Measurements from ENCODE around the gene GLIPR2.
"Not testable (repeated sequence)": the region's sequence is repeated elsewhere in the genome, so short reads cannot be mapped to it uniquely, and the experiment has no call there.

Gene GLIPR2

DNA sequence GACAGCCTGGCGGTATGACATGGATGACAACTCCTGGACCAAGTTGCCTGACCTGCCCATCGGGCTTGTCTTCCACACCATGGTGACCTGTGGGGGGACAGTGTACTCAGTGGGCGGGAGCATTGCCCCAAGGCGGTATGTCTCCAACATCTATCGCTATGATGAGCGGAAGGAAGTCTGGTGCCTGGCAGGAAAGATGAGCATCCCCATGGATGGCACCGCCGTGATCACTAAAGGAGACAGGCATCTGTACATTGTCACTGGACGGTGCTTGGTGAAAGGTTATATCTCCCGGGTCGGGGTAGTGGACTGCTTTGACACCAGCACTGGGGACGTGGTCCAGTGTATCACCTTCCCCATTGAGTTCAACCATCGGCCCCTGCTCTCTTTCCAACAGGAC is 34.0 kb downstream of the GLIPR2 start:
- no peaks in the 10 kb centered on the region for H3K9me3 ChIP-seq (ENCODE audit: control insufficient read depth in 1 of 2, low read length in 2 of 2)

DNA sequence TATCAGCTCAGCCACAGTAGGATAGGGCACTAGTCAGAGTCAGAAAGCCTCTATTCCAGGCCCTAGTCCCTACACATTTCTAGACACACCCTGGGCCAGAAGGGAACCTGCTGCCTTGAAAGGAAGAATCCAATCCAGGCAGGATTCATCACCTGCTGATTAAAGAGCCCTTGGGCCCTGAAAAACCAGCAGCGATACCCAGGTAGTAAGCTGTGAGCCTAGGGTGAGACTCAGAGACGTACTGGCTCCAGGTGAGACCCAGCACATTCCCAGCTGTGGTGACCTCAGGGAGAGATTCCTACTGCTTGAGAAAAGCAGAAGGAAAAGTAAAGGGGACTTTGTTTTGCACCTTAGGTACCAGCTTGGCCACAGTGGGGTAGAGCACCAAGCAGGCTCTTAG is 37.3 kb downstream of the GLIPR2 start:
- Histone ChIP-seq H3K4me3 (ENCODE audit: low read depth in 1 of 2, low read length in 2 of 2) (no peak overlapping the region), H3K9ac (ENCODE audit: low read depth in 1 of 2, low read length in 2 of 2) (no peak overlapping the region), H3K27me3 (ENCODE audit: control insufficient read depth in 1 of 2, insufficient read depth in 2 of 2, low read length in 2 of 2) (no peaks in the 10 kb centered on the region), H3K36me3 (ENCODE audit: control insufficient read depth in 1 of 2, insufficient read depth in 2 of 2, low read length in 2 of 2) (no peaks in the 10 kb centered on the region), H3K27ac (ENCODE audit: low read depth, low read length) (no peak overlapping the region), H3K9me3 (ENCODE audit: control insufficient read depth in 1 of 2, low read length in 2 of 2) (no peaks in the 10 kb centered on the region), H3K4me1 (ENCODE audit: control insufficient read depth in 1 of 2, insufficient read depth in 2 of 2, low read length in 2 of 2) (no peaks in the 10 kb centered on the region)

More for the DNA sequence above, 34.0 kb downstream of the GLIPR2 start:
- Histone ChIP-seq H3K9ac (ENCODE audit: low read depth in 1 of 2, low read length in 2 of 2) (no peak overlapping the region), H3K4me3 (ENCODE audit: low read depth in 1 of 2, low read length in 2 of 2) (no peak overlapping the region), H3K4me1 (ENCODE audit: control insufficient read depth in 1 of 2, insufficient read depth in 2 of 2, low read length in 2 of 2) (peaks cover 0 to 3% of the 10 kb centered on the region in 2 donors), H3K36me3 (ENCODE audit: control insufficient read depth in 1 of 2, insufficient read depth in 2 of 2, low read length in 2 of 2) (no peaks in the 10 kb centered on the region), H3K27ac (ENCODE audit: low read depth, low read length) (no peak overlapping the region), H3K27me3 (ENCODE audit: control insufficient read depth in 1 of 2, insufficient read depth in 2 of 2, low read length in 2 of 2) (no peaks in the 10 kb centered on the region)

DNA sequence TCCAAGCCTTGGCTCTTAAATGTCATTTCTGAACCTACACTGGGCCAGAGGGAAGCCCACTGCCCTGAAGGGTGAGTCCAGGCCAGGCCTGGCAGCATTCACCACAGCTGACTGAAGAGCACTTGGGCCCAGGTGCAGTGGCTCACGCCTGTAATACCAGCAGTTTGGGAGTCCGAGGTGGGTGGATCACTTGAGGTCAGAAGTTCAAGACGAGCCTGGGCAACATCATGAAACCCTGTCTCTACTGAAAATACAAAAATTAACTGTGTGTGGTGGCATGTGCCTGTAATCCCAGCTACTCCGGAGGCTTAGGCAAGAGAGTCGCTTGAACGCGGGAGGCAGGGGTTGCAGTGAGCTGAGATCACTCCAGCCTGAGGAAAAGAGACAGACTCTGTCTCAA is 37.7 kb downstream of the GLIPR2 start:
- Histone ChIP-seq H3K27me3 (ENCODE audit: control insufficient read depth in 1 of 2, insufficient read depth in 2 of 2, low read length in 2 of 2) (no peaks in the 10 kb centered on the region), H3K9me3 (ENCODE audit: control insufficient read depth in 1 of 2, low read length in 2 of 2) (no peaks in the 10 kb centered on the region), H3K9ac (ENCODE audit: low read depth in 1 of 2, low read length in 2 of 2) (no peak overlapping the region), H3K4me3 (ENCODE audit: low read depth in 1 of 2, low read length in 2 of 2) (no peak overlapping the region), H3K4me1 (ENCODE audit: control insufficient read depth in 1 of 2, insufficient read depth in 2 of 2, low read length in 2 of 2) (no peaks in the 10 kb centered on the region), H3K36me3 (ENCODE audit: control insufficient read depth in 1 of 2, insufficient read depth in 2 of 2, low read length in 2 of 2) (no peaks in the 10 kb centered on the region), H3K27ac (ENCODE audit: low read depth, low read length) (no peak overlapping the region)

DNA sequence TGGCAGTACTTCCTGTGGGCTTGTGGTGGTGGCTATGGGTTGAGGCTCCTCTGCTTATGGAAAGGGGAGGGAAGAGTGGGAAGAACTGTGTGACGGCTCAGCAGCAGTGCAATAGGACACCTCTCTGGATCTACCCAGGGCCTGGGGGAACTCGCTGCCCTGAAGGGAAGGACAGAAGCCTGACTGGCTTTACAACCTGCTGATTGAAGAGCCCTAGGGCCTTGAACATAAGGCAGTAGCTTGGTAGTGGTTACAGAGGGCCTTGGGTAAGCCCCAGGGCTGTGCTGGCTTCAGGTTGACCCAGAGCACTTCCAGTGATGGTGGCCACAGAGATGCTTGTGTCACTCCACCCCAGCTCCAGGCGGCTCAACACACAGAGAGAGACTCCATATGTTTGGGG is 38.2 kb downstream of the GLIPR2 start:
- Histone ChIP-seq H3K4me3 (ENCODE audit: low read depth in 1 of 2, low read length in 2 of 2) (no peak overlapping the region), H3K27ac (ENCODE audit: low read depth, low read length) (no peak overlapping the region), H3K9me3 (ENCODE audit: control insufficient read depth in 1 of 2, low read length in 2 of 2) (no peaks in the 10 kb centered on the region), H3K9ac (ENCODE audit: low read depth in 1 of 2, low read length in 2 of 2) (no peak overlapping the region), H3K4me1 (ENCODE audit: control insufficient read depth in 1 of 2, insufficient read depth in 2 of 2, low read length in 2 of 2) (no peaks in the 10 kb centered on the region), H3K36me3 (ENCODE audit: control insufficient read depth in 1 of 2, insufficient read depth in 2 of 2, low read length in 2 of 2) (no peaks in the 10 kb centered on the region), H3K27me3 (ENCODE audit: control insufficient read depth in 1 of 2, insufficient read depth in 2 of 2, low read length in 2 of 2) (no peaks in the 10 kb centered on the region)

DNA sequence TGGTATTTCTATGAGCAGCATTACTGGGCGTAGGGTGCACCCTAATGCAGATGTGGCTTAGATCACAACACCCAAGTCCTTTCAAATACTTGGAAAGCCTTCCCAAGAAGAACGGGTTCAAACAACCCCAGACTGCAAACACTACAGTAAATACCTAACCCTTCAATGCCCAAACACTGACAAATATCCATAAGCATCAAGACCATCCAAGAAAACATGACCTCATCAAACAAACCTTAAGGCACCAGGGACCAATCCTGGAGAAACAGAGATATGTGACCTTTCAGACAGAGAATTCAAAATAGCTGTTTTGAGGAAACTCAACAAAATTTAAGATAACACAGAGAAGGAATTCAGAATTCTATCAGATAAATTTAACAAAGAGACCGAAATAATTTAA is 38.7 kb downstream of the GLIPR2 start:
- H3K4me1 ChIP-seq (ENCODE audit: control insufficient read depth in 1 of 2, insufficient read depth in 2 of 2, low read length in 2 of 2); H3K36me3 ChIP-seq (ENCODE audit: control insufficient read depth in 1 of 2, insufficient read depth in 2 of 2, low read length in 2 of 2); H3K9me3 ChIP-seq (ENCODE audit: control insufficient read depth in 1 of 2, low read length in 2 of 2); H3K9ac ChIP-seq (ENCODE audit: low read depth in 1 of 2, low read length in 2 of 2); H3K27ac ChIP-seq (ENCODE audit: low read depth, low read length); H3K27me3 ChIP-seq (ENCODE audit: control insufficient read depth in 1 of 2, insufficient read depth in 2 of 2, low read length in 2 of 2); H3K4me3 ChIP-seq (ENCODE audit: low read depth in 1 of 2, low read length in 2 of 2): not testable (repeated sequence)

DNA sequence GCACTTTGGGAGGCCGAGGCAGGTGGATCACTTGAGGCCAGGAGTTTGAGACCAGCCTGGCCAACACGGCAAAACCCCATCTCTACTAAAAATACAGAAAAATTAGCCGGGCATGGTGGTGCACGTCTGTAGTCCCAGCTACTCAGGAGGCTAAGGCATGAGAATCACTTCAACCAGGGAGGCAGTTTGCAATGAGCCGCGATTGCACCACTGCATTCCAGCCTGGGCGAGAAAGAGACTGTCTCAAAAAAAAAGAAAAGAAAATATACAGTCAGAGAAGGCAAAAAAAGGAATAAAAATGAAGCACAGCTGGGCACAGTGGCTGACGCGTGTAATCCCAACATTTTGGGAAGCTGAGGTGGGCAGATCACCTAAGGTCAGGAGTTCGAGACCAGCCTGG is 40.0 kb downstream of the GLIPR2 start:
- not testable (repeated sequence) for H3K9ac ChIP-seq (ENCODE audit: low read depth in 1 of 2, low read length in 2 of 2); H3K9me3 ChIP-seq (ENCODE audit: control insufficient read depth in 1 of 2, low read length in 2 of 2); H3K4me1 ChIP-seq (ENCODE audit: control insufficient read depth in 1 of 2, insufficient read depth in 2 of 2, low read length in 2 of 2); H3K36me3 ChIP-seq (ENCODE audit: control insufficient read depth in 1 of 2, insufficient read depth in 2 of 2, low read length in 2 of 2); H3K27ac ChIP-seq (ENCODE audit: low read depth, low read length); H3K4me3 ChIP-seq (ENCODE audit: low read depth in 1 of 2, low read length in 2 of 2); H3K27me3 ChIP-seq (ENCODE audit: control insufficient read depth in 1 of 2, insufficient read depth in 2 of 2, low read length in 2 of 2)

DNA sequence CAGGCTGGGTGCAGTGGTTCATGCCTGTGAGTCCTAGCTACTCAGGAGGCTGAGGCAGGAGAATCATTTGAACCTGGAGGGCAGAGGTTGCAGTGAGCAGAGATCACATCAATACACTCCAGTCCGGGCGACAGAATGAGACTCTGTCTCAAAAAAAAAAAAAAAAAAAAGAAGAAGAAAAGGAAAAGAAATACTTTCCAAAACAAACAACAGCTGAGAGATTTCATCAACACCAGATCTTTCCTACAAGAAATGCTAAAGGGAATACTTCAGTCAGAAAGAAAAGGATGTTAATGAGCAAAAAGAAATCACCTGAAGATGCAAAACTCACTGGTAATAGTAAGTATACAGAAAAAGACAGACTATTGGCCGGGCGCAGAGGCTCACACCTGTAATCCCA is 41.0 kb downstream of the GLIPR2 start:
- H3K9ac ChIP-seq (ENCODE audit: low read depth in 1 of 2, low read length in 2 of 2), result no peak overlapping the region
- H3K4me1 ChIP-seq (ENCODE audit: control insufficient read depth in 1 of 2, insufficient read depth in 2 of 2, low read length in 2 of 2), result no peaks in the 10 kb centered on the region
- no peaks in the 10 kb centered on the region for H3K9me3 ChIP-seq (ENCODE audit: control insufficient read depth in 1 of 2, low read length in 2 of 2)
- H3K36me3 ChIP-seq (ENCODE audit: control insufficient read depth in 1 of 2, insufficient read depth in 2 of 2, low read length in 2 of 2), result no peaks in the 10 kb centered on the region
- H3K27ac ChIP-seq (ENCODE audit: low read depth, low read length), result no peak overlapping the region
- H3K27me3 ChIP-seq (ENCODE audit: control insufficient read depth in 1 of 2, insufficient read depth in 2 of 2, low read length in 2 of 2), result no peaks in the 10 kb centered on the region
- H3K4me3 ChIP-seq (ENCODE audit: low read depth in 1 of 2, low read length in 2 of 2), result no peak overlapping the region

DNA sequence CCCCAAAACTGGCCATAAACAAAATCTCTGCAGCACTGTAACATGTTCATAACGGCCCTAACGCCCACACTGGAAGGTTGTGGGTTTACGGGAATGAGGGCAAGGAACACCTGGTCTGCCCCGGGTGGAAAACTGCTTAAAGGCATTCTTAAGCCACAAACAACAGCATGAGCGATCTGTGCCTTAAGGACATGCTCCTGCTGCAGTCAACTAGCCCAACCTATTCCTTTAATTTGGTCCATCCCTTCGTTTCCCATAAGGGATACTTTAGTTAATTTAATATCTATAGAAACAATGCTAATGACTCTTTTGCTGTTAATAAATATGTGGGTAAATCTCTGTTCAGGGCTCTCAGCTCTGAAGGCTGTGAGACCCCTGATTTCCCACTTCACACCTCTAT is 43.7 kb downstream of the GLIPR2 start:
- H3K27ac ChIP-seq (ENCODE audit: low read depth, low read length); H3K36me3 ChIP-seq (ENCODE audit: control insufficient read depth in 1 of 2, insufficient read depth in 2 of 2, low read length in 2 of 2); H3K4me3 ChIP-seq (ENCODE audit: low read depth in 1 of 2, low read length in 2 of 2); H3K9me3 ChIP-seq (ENCODE audit: control insufficient read depth in 1 of 2, low read length in 2 of 2); H3K9ac ChIP-seq (ENCODE audit: low read depth in 1 of 2, low read length in 2 of 2); H3K27me3 ChIP-seq (ENCODE audit: control insufficient read depth in 1 of 2, insufficient read depth in 2 of 2, low read length in 2 of 2); H3K4me1 ChIP-seq (ENCODE audit: control insufficient read depth in 1 of 2, insufficient read depth in 2 of 2, low read length in 2 of 2): not testable (repeated sequence)

DNA sequence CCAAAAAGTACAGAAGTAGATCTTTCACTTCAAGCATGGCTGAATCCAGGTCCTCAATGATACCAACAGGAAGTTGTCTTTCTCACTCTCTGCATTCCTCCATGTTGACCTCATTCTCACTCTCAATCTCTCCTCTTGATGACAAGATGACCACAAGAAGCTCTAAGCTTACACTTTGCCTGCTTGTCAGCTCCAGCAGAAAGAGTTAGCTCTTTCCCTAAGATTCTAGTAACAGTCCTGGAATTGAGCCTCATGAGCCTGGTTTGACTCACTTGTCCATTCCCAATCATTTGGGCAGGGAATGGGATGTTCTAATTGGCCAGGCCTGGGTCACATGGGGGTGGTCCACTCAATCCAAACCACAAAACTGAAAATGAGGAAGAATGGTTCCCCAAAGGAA is 50.9 kb downstream of the GLIPR2 start:
- Histone ChIP-seq H3K4me3 (ENCODE audit: low read depth in 1 of 2, low read length in 2 of 2) (no peak overlapping the region), H3K27me3 (ENCODE audit: control insufficient read depth in 1 of 2, insufficient read depth in 2 of 2, low read length in 2 of 2) (no peaks in the 10 kb centered on the region), H3K9me3 (ENCODE audit: control insufficient read depth in 1 of 2, low read length in 2 of 2) (no peaks in the 10 kb centered on the region), H3K4me1 (ENCODE audit: control insufficient read depth in 1 of 2, insufficient read depth in 2 of 2, low read length in 2 of 2) (peaks cover 13 to 14% of the 10 kb centered on the region in 2 donors), H3K36me3 (ENCODE audit: control insufficient read depth in 1 of 2, insufficient read depth in 2 of 2, low read length in 2 of 2) (no peaks in the 10 kb centered on the region), H3K27ac (ENCODE audit: low read depth, low read length) (no peak overlapping the region), H3K9ac (ENCODE audit: low read depth in 1 of 2, low read length in 2 of 2) (no peak overlapping the region)

DNA sequence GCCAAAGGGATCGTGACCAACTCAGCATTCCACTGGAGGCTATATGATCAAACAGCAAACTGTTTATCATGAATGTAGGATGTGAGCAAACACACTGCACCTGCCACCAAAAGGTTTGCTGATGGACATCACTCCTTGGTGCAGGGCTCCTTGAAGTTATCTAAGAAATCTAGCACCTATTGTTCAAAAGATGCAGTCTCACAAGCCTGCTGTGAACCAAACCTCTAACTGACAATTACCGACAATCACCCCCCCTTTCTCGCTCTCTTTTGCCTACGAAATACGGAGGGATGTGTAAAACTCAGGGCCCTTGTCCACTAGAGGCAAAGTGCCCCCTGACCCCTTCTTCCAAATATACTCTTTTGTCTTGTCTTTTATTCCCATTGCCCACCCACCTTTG is 51.7 kb downstream of the GLIPR2 start:
- H3K4me3 ChIP-seq (ENCODE audit: low read depth in 1 of 2, low read length in 2 of 2), result no peak overlapping the region
- H3K9me3 ChIP-seq (ENCODE audit: control insufficient read depth in 1 of 2, low read length in 2 of 2), result no peaks in the 10 kb centered on the region
- no peaks in the 10 kb centered on the region for H3K27me3 ChIP-seq (ENCODE audit: control insufficient read depth in 1 of 2, insufficient read depth in 2 of 2, low read length in 2 of 2)
- no peak overlapping the region for H3K9ac ChIP-seq (ENCODE audit: low read depth in 1 of 2, low read length in 2 of 2)
- H3K4me1 ChIP-seq (ENCODE audit: control insufficient read depth in 1 of 2, insufficient read depth in 2 of 2, low read length in 2 of 2), result peaks cover 21 to 22% of the 10 kb centered on the region in 2 donors
- no peak overlapping the region for H3K27ac ChIP-seq (ENCODE audit: low read depth, low read length)
- H3K36me3 ChIP-seq (ENCODE audit: control insufficient read depth in 1 of 2, insufficient read depth in 2 of 2, low read length in 2 of 2), result no peaks in the 10 kb centered on the region

DNA sequence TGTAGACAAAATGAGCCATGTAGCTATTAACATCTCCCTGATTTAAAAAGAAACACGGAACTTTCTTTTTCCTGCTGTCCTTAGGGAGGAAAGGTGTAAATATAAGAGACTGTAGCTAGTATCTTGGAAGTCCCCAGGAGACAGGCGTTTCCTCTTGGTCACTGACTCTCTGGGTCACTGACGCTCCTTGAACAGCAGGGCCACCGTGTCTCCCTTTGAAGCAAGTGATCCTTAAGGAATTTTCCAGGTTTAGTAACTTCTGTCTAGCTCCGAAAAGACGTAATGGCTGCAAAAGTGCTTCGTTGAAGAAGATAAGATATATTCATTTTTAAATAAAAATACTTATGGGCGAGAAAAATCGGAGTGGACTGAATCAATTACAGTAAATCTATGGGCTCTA is 53.4 kb downstream of the GLIPR2 start:
- no peak overlapping the region for H3K27ac ChIP-seq (ENCODE audit: low read depth, low read length)
- H3K27me3 ChIP-seq (ENCODE audit: control insufficient read depth in 1 of 2, insufficient read depth in 2 of 2, low read length in 2 of 2), result no peaks in the 10 kb centered on the region
- H3K9me3 ChIP-seq (ENCODE audit: control insufficient read depth in 1 of 2, low read length in 2 of 2), result no peaks in the 10 kb centered on the region
- H3K4me1 ChIP-seq (ENCODE audit: control insufficient read depth in 1 of 2, insufficient read depth in 2 of 2, low read length in 2 of 2), result peaks cover 33 to 34% of the 10 kb centered on the region in 2 donors
- no peaks in the 10 kb centered on the region for H3K36me3 ChIP-seq (ENCODE audit: control insufficient read depth in 1 of 2, insufficient read depth in 2 of 2, low read length in 2 of 2)
- H3K9ac ChIP-seq (ENCODE audit: low read depth in 1 of 2, low read length in 2 of 2), result peak overlapping the region; percentile 84 to 90
- peak overlapping the region; percentile 90 to 93 for H3K4me3 ChIP-seq (ENCODE audit: low read depth in 1 of 2, low read length in 2 of 2)

All from duodenal mucosa (tissue), 2 donors.